ENCODE data around the gene ZDHHC1. TPM values are rescaled to one million over a fixed set of nuclear protein-coding genes. Genes with fewer than 3 reads are reported as not detected.

Gene ZDHHC1
- total and polyA plus RNA-seq, 2 of the 13 experiments (the other 11 are each of a cell fraction or from before 2014, with no cell fraction given), result 0.51 to 1.1 TPM

DNA sequence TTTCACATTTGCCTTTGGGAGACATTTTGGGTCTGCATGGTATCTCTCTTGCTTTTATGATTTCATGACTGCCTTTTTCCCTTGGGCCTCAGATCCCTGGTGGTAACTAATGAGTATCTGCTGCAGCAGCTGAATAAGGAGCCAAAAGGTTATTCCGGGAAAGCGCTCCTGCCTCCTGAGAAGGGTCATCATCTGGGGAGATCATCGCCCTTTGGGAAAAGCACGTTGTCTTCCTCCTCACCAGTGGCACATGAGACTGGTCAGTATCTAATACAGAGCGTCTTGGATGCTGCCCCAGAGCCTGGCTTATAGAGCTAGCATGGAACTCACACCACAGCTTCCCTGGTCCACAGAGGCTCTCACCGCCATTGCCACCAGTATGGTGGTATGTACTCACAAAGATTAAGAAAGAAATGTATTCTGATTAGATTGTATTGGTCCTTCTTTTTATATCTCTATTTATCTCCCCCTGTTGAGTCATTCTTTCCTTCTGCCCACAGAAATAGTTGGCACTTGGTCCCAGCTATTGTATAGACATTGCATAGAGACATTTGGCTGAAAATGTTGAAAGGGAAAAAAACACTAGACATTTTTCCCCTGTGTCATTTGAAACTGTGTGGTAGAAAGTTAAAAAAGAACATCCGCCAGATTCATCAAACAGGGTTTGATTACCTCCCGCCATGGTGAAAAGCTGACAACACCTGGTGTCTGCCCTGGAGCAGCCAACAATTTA, 31.3 kb downstream of the ZDHHC1 start:
- no peak overlapping the region for H3K4me3 ChIP-seq (replicated peaks in 1 of 3; ENCODE audit: insufficient read depth in 1 of 3, low read depth in 2 of 3, low read length in 3 of 3)
- H4K20me1 ChIP-seq (ENCODE audit: insufficient read depth, low read length), result no peaks in the 10 kb centered on the region
- no peak overlapping the region for H3K9ac ChIP-seq (ENCODE audit: insufficient read depth, low read depth, low read length)
- no peak overlapping the region for H2AFZ ChIP-seq (ENCODE audit: low read length)
- H3K79me2 ChIP-seq (ENCODE audit: insufficient read depth, low read length), result no peaks in the 10 kb centered on the region
- intact Hi-C loops (cut with micrococcal nuclease; ENCODE audit: unreplicated experiment), result no loop called here
- WGBS (ENCODE audit: low lambda C conversion rate), result 60% methylated on average over 8 of the region's 8 CpGs
- peaks cover 8 to 50% of the 10 kb centered on the region in 2 experiments; a peak in 3 of 5 replicates for H3K27me3 ChIP-seq (ENCODE audit: control insufficient read depth in 1 of 2, insufficient read depth in 2 of 2, low read length in 2 of 2)
- TF ChIP-seq NFYC (CRISPR knock-in tag; IDR thresholded peaks at IDR 0.05) (no peak), PITX1 (CRISPR knock-in tag; IDR thresholded peaks at IDR 0.05) (no peak), GATA4 (IDR thresholded peaks at IDR 0.05; ENCODE audit: borderline replicate concordance, low read depth) (no peak), KLF12 (CRISPR knock-in tag; IDR thresholded peaks at IDR 0.05; ENCODE audit: borderline replicate concordance) (no peak), KLF6 (CRISPR knock-in tag; IDR thresholded peaks at IDR 0.05) (no peak), ZNF101 (CRISPR knock-in tag; IDR thresholded peaks at IDR 0.05; ENCODE audit: borderline replicate concordance, low read depth) (no peak), ZNF749 (CRISPR knock-in tag; IDR thresholded peaks at IDR 0.05; ENCODE audit: borderline replicate concordance) (no peak), TCF7 (IDR thresholded peaks at IDR 0.05; ENCODE audit: low read depth) (no peak), ZBTB7A (CRISPR knock-in tag; IDR thresholded peaks at IDR 0.05) (no peak), ZFY (CRISPR knock-in tag; IDR thresholded peaks at IDR 0.05) (no peak), CBX1 (IDR thresholded peaks at IDR 0.05; ENCODE audit: low read depth) (no peak), MXD4 (CRISPR knock-in tag; IDR thresholded peaks at IDR 0.05) (no peak)
- TF ChIP-seq, protein P1, sequence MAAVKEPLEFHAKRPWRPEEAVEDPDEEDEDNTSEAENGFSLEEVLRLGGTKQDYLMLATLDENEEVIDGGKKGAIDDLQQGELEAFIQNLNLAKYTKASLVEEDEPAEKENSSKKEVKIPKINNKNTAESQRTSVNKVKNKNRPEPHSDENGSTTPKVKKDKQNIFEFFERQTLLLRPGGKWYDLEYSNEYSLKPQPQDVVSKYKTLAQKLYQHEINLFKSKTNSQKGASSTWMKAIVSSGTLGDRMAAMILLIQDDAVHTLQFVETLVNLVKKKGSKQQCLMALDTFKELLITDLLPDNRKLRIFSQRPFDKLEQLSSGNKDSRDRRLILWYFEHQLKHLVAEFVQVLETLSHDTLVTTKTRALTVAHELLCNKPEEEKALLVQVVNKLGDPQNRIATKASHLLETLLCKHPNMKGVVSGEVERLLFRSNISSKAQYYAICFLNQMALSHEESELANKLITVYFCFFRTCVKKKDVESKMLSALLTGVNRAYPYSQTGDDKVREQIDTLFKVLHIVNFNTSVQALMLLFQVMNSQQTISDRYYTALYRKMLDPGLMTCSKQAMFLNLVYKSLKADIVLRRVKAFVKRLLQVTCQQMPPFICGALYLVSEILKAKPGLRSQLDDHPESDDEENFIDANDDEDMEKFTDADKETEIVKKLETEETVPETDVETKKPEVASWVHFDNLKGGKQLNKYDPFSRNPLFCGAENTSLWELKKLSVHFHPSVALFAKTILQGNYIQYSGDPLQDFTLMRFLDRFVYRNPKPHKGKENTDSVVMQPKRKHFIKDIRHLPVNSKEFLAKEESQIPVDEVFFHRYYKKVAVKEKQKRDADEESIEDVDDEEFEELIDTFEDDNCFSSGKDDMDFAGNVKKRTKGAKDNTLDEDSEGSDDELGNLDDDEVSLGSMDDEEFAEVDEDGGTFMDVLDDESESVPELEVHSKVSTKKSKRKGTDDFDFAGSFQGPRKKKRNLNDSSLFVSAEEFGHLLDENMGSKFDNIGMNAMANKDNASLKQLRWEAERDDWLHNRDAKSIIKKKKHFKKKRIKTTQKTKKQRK (IDR thresholded peaks at IDR 0.05; ENCODE audit: low read length), result no peak
- TF ChIP-seq, protein P2, sequence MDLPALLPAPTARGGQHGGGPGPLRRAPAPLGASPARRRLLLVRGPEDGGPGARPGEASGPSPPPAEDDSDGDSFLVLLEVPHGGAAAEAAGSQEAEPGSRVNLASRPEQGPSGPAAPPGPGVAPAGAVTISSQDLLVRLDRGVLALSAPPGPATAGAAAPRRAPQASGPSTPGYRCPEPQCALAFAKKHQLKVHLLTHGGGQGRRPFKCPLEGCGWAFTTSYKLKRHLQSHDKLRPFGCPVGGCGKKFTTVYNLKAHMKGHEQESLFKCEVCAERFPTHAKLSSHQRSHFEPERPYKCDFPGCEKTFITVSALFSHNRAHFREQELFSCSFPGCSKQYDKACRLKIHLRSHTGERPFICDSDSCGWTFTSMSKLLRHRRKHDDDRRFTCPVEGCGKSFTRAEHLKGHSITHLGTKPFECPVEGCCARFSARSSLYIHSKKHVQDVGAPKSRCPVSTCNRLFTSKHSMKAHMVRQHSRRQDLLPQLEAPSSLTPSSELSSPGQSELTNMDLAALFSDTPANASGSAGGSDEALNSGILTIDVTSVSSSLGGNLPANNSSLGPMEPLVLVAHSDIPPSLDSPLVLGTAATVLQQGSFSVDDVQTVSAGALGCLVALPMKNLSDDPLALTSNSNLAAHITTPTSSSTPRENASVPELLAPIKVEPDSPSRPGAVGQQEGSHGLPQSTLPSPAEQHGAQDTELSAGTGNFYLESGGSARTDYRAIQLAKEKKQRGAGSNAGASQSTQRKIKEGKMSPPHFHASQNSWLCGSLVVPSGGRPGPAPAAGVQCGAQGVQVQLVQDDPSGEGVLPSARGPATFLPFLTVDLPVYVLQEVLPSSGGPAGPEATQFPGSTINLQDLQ (CRISPR knock-in tag; IDR thresholded peaks at IDR 0.05), result no peak
- DNase-seq (ENCODE audit: low spot score) (no peak), FAIRE-seq (no peak), ATAC-seq (no peak)
- H3K9me3 ChIP-seq (ENCODE audit: low read length), result no peaks in the 10 kb centered on the region
- in situ Hi-C loops (cut with HindIII; ENCODE audit: extremely low pct_ligation_motif_present, low pct_unique_long_range_greater_than_20kb), result no loop called here
- no peak overlapping the region for H3K27ac ChIP-seq (ENCODE audit: extremely low read length, insufficient read depth, low read length)
- no peaks in the 10 kb centered on the region for H3K36me3 ChIP-seq (replicated peaks in 1 of 2; ENCODE audit: control insufficient read depth in 1 of 2, insufficient read depth in 2 of 2, low read length in 2 of 2)
- CTCF ChIA-PET (ENCODE audit: low intra/inter-chr PET ratio, low total read pairs), result no interaction called here
- no peaks in the 10 kb centered on the region for H3K4me1 ChIP-seq (ENCODE audit: insufficient read depth, low read length)
- BruUV-seq (replicated peaks), result no TSS peak
- H3K4me2 ChIP-seq (ENCODE audit: low read depth, low read length), result no peak overlapping the region
- POLR2A ChIA-PET, result no interaction called here

All from HepG2 (cell line).